Measurements from ENCODE around the gene MAN1B1. TPM values are rescaled to one million over a fixed set of nuclear protein-coding genes. Genes with fewer than 3 reads are reported as not detected.

Gene MAN1B1
- 86.1 and 101 TPM in 2 replicates for total RNA-seq

DNA sequence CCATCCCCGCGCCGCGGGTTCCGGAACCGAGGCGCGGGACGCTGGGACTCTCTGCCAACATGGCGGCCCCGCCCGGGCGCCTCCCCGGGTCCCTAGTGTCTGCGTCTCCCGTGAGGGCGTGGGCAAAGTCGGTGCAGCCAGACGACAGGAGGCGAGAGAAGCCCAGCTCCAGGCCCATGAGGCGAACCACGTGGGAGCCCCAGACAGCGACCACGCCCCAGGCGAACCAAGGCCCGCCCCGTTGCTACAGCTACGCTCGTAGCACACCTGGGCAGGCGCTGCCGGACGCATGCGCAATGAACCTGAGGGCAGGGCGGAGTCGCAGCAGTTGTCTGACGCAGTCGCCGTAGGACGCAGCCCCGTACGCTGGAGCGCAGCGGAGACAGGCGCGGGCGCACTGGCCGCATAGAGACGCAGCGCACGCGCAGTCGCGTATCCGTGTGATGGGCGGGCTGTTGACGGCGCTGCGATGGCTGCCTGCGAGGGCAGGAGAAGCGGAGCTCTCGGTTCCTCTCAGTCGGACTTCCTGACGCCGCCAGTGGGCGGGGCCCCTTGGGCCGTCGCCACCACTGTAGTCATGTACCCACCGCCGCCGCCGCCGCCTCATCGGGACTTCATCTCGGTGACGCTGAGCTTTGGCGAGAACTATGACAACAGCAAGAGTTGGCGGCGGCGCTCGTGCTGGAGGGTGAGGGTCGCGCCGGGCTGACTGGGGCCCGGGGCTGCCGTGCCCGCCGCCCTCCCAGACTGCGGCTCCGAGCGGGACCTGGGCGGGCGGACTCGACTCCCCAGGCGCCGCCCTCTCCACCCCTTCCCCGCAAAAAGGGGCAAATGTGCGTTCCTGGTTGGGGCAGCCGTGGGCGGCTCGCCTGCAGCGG is at the start of gene MAN1B1:
TSS of gene MAN1B1 (plus strand) at position 455 of the 878 bp plus-strand sequence. CDS start at position 470, 15 bp downstream.

GRCh38 chr9:137046088-137046787 is 40.5 kb upstream of the MAN1B1 start, which contains the start of gene NPDC1:
TSS of gene NPDC1 (minus strand) at chr9:137046177. CDS start at chr9:137045989, 188 bp downstream.

GRCh38 chr9:137053944-137054931 is 32.5 kb upstream of the MAN1B1 start, which contains the start of gene ENTPD2:
TSS of gene ENTPD2 (minus strand) at chr9:137054061. CDS start at chr9:137053997, 64 bp downstream.

GRCh38 chr9:137070201-137070905 is 16.4 kb upstream of the MAN1B1 start, which contains the start of gene SAPCD2:
TSS of gene SAPCD2 (minus strand) at chr9:137070557. CDS start at chr9:137070460, 97 bp downstream.

GRCh38 chr9:137077010-137077747 is 9.6 kb upstream of the MAN1B1 start, which contains the start of gene UAP1L1:
TSS of gene UAP1L1 (plus strand) at chr9:137077517. CDS start at chr9:137077533, 16 bp downstream.

DNA sequence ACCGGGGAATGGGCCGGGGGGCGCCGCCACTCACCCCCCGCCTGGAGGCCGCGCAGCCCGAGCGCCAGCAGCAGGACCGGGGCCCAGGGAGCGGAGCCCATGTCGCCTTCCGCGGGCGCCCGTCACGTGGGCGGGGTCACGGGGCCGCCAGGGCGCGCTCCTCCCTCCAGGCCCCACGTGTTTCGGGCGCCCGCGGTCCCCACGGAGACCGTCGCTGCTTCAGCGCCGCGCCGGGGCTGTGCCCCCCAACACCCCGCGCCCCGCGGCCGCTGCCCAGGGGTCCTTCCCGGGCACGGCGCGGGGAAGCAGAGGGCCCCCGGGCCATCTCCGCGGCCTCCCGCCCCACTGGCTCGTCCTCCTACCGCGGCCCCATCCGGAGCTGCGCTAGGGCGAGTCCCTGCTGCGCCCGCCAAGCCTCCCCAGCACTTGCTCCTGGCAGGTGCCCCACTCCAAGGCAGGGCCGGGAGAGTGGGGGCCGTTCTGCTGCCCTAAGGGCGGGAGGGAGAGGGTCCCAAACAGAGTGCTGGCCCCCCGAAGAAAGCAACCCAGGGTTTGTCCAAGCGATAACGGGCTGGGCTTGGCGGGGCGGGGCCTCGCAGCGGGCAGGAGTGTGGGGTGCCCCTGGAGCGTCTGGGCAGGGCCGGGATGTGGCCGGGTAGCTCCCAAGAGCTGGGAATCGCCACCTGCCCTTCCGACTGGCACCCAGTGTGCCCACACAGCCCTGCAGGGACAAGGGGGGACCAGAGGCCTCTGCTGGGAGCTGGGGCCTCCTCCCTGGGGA is 28.0 kb downstream of the MAN1B1 start, which contains the start of gene DPP7:
TSS of gene DPP7 (minus strand) at position 121 of the 781 bp plus-strand sequence. CDS start at position 101, 20 bp downstream.

DNA sequence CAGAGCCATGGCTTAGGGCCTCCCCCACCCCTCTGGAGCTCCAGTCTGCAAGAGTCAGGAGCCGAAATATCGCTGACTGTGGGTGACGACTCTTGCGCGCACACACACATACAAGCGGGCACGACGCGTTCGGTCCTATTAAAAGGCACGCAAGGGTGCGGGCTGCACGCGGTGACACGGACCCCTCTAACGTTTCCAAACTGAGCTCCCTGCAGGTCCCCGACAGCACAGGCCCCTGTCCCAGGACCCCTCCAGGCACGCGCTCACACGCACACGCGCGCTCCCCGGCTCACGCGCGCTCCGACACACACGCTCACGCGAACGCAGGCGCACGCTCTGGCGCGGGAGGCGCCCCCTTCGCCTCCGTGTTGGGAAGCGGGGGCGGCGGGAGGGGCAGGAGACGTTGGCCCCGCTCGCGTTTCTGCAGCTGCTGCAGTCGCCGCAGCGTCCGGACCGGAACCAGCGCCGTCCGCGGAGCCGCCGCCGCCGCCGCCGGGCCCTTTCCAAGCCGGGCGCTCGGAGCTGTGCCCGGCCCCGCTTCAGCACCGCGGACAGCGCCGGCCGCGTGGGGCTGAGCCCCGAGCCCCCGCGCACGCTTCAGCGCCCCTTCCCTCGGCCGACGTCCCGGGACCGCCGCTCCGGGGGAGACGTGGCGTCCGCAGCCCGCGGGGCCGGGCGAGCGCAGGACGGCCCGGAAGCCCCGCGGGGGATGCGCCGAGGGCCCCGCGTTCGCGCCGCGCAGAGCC is 52.1 kb downstream of the MAN1B1 start, which contains the start of gene GRIN1:
TSS of gene GRIN1 (plus strand) at position 433 of the 746 bp plus-strand sequence. CDS start 333 bp downstream, outside the sequence.

Other genes starting within 250 kb of the MAN1B1 start
- gene AJM1, start 244.5 kb upstream of the MAN1B1 start, total RNA-seq = 1.5 and 2.7 TPM in 2 replicates
- gene PHPT1, start 237.6 kb upstream of the MAN1B1 start, total RNA-seq = 118 and 128 TPM in 2 replicates
- gene MAMDC4, start 234.6 kb upstream of the MAN1B1 start, total RNA-seq = 3.2 and 3.6 TPM in 2 replicates
- gene EDF1, start 220.7 kb upstream of the MAN1B1 start, total RNA-seq = 376 and 413 TPM in 2 replicates
- 3.4 and 6.6 TPM in 2 replicates for gene TRAF2, start 200.5 kb upstream of the MAN1B1 start, total RNA-seq
- gene FBXW5, start 142.2 kb upstream of the MAN1B1 start, total RNA-seq = 121 and 137 TPM in 2 replicates
- not detected in 2 replicates for gene C8G, start 141.7 kb upstream of the MAN1B1 start, total RNA-seq
- gene LCN12, start 134.7 kb upstream of the MAN1B1 start, total RNA-seq = not detected in 2 replicates
- gene PTGDS, start 109.5 kb upstream of the MAN1B1 start, total RNA-seq = 4.5 and 15.2 TPM in 2 replicates
- not detected in 2 replicates for gene LCNL1, start 104.0 kb upstream of the MAN1B1 start, total RNA-seq
- 17.7 and 29.2 TPM in 2 replicates for gene PAXX, start 94.6 kb upstream of the MAN1B1 start, total RNA-seq
- gene CLIC3, start 90.4 kb upstream of the MAN1B1 start, total RNA-seq = 4.7 and 16.8 TPM in 2 replicates
- 12.3 and 23.8 TPM in 2 replicates for gene ABCA2, start 58.7 kb upstream of the MAN1B1 start, total RNA-seq
- not detected in 2 replicates for gene FUT7, start 54.9 kb upstream of the MAN1B1 start, total RNA-seq
- 51.2 and 71.8 TPM in 2 replicates for gene NPDC1, start 40.8 kb upstream of the MAN1B1 start, total RNA-seq
- gene ENTPD2, start 32.9 kb upstream of the MAN1B1 start, total RNA-seq = not detected in 2 replicates
- 0.18 and 2.6 TPM in 2 replicates for gene SAPCD2, start 16.4 kb upstream of the MAN1B1 start, total RNA-seq
- 8.5 and 10.7 TPM in 2 replicates for gene UAP1L1, start 9.5 kb upstream of the MAN1B1 start, total RNA-seq
- gene DPP7, start 27.7 kb downstream of the MAN1B1 start, total RNA-seq = 136 and 138 TPM in 2 replicates
- gene GRIN1, start 52.2 kb downstream of the MAN1B1 start, total RNA-seq = not detected in 2 replicates
- gene LRRC26, start 83.1 kb downstream of the MAN1B1 start, total RNA-seq = not detected in 2 replicates
- gene TMEM210, start 85.1 kb downstream of the MAN1B1 start, total RNA-seq = not detected in 2 replicates
- 13.5 and 20.3 TPM in 2 replicates for gene ANAPC2, start 101.6 kb downstream of the MAN1B1 start, total RNA-seq
- gene SSNA1, start 101.7 kb downstream of the MAN1B1 start, total RNA-seq = 52.2 and 74.0 TPM in 2 replicates
- gene TPRN, start 113.8 kb downstream of the MAN1B1 start, total RNA-seq = 5.8 and 7.2 TPM in 2 replicates
- gene TMEM203, start 118.7 kb downstream of the MAN1B1 start, total RNA-seq = 26.7 and 38.4 TPM in 2 replicates
- gene NDOR1, start 118.7 kb downstream of the MAN1B1 start, total RNA-seq = 8.3 and 9.4 TPM in 2 replicates
- 0.16 TPM in 1 of 2 replicates, not detected in the other for gene RNF208, start 135.3 kb downstream of the MAN1B1 start, total RNA-seq
- gene CYSRT1, start 138.2 kb downstream of the MAN1B1 start, total RNA-seq = not detected in 2 replicates
- gene RNF224, start 140.5 kb downstream of the MAN1B1 start, total RNA-seq = not detected in 2 replicates
- gene SLC34A3, start 143.9 kb downstream of the MAN1B1 start, total RNA-seq = not detected in 2 replicates
- gene TUBB4B, start 154.3 kb downstream of the MAN1B1 start, total RNA-seq = 223 and 269 TPM in 2 replicates
- not detected in 2 replicates for gene STPG3, start 164.3 kb downstream of the MAN1B1 start, total RNA-seq
- 44.6 and 49.7 TPM in 2 replicates for gene NELFB, start 168.3 kb downstream of the MAN1B1 start, total RNA-seq
- gene TOR4A, start 190.7 kb downstream of the MAN1B1 start, total RNA-seq = 13.0 and 15.6 TPM in 2 replicates
- 0.18 and 1.9 TPM in 2 replicates for gene NRARP, start 215.3 kb downstream of the MAN1B1 start, total RNA-seq